ENCODE results near the gene LCMT2.

DNA sequence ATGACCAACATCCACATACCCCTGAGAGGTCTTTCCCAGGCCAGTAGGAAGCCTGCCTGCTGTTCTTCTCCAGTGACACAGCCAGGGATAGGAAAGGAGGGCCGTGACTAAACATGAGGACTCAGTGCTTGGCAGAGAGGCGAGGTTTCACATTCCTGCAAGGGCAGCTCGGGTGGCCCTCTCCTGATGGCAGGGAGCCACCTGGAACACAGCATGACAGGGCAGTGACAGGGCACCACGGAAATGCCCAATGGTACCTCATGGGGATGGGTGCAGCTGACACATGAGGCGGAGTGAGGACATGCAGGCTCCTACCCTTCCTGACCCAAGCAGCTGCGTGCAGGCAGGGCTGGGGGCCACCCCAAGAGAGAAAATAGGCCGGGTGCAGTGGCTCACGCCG, 56.2 kb downstream of the LCMT2 start:
- TF ChIP-seq, protein P1, sequence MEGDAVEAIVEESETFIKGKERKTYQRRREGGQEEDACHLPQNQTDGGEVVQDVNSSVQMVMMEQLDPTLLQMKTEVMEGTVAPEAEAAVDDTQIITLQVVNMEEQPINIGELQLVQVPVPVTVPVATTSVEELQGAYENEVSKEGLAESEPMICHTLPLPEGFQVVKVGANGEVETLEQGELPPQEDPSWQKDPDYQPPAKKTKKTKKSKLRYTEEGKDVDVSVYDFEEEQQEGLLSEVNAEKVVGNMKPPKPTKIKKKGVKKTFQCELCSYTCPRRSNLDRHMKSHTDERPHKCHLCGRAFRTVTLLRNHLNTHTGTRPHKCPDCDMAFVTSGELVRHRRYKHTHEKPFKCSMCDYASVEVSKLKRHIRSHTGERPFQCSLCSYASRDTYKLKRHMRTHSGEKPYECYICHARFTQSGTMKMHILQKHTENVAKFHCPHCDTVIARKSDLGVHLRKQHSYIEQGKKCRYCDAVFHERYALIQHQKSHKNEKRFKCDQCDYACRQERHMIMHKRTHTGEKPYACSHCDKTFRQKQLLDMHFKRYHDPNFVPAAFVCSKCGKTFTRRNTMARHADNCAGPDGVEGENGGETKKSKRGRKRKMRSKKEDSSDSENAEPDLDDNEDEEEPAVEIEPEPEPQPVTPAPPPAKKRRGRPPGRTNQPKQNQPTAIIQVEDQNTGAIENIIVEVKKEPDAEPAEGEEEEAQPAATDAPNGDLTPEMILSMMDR (IDR thresholded peaks at IDR 0.05) = no peak
- TF ChIP-seq POLR2A (IDR thresholded peaks at IDR 0.05) = no peak

All from lower leg skin (tissue), 3 donors.